GM21576 (cell line): ENCODE measurements around the gene CPNE5.
"Not testable (repeated sequence)": the region's sequence is repeated elsewhere in the genome, so short reads cannot be mapped to it uniquely, and the experiment has no call there.

ENCODE experiments used
- ATAC-seq: cut with Tn5 transposase; IDR thresholded peaks from one replicate; pipeline ENCODE4 v1.9.1; 2021; ENCODE audit warnings: mild to moderate bottlenecking, moderate library complexity; ENCODE audit not compliant: unreplicated experiment

Gene CPNE5

DNA sequence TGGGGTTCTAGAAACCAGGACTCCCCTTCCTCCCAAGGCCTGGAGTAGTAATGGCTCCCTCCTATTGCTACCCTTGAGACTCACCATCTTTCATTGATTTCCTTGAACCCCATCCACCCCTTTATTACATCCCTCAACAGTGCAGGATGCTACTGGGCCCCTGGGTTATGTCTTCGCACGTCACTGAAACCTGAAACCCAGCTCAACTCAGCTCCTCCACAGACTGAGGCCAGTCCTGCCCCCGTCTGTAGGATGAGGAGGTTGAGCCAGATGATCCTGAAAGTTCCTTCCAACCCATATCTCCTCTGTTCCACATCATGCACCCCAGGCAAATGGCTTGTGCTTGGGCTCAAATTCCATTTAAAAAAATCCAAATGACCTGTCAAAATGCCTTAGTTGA lies 21.4 kb downstream of the CPNE5 start:
- no peak for ATAC-seq

DNA sequence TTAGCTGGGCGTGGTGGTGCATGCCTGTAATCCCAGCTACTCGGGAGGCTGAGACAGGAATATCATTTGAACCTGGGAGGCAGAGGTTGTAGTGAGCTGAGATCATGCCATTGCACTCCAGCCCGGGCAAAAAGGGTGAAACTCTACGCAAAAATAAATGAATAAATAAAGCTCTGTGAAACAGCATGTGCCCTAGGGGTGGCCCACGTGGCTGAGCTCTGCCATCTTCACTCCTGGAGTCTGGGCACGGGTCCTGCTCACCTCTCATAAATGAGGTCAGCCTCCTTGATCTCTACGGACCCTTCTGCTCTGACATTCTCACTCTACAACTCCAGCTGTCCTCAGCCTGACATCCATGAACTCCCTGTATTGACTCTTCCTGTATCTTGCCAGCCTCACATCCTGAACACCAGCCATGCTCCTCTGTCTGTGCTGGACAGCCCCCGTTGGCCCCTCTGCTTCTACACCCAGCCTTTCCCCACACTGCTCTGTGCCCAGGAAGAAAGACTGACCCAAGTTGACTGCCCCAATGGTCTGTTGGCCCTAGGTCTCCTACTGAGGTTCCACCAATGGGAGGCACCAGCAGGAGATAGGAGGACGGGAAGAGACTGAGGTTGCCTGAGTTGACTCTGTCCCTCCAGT lies 21.9 kb downstream of the CPNE5 start:
- no peak for ATAC-seq

DNA sequence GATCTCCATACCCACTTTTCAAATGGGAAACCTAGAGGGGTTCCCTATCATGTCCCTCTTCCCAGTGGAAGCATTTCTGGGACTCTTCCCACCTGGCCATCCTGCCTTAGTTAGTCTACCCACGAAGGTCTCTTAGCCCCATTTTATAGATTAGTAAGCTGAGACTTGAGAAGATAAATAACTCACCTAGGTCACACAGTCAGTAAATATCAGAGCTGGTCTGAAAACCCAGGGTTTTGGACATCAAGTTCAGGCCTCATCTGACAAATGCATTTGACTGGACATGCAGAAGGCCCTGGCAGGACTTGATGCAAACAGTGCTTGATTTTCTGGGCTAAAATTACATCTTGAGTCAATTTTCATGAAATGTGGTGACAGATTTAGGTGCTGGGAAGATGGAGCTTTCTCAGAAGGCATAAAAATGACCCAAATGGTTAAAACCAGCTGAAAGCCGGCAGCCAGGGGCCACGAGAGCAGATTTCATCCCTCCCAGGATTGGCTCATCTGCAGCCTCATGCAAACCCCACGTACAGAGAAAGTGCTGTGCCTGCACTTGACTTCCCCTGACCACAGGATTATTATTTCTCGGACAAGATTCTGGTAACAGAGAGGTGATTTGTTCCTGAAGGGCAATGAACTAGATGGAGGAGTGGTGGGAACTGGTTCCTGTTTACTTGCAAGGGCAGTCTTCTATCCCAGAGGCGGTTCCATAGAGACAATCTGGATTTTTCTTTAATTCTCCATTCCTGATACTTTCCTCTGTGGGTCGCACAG lies 23.1 kb downstream of the CPNE5 start:
- ATAC-seq = no peak

GRCh38 chr6:36814249-36814648 lies 25.0 kb downstream of the CPNE5 start:
- no peak for ATAC-seq

DNA sequence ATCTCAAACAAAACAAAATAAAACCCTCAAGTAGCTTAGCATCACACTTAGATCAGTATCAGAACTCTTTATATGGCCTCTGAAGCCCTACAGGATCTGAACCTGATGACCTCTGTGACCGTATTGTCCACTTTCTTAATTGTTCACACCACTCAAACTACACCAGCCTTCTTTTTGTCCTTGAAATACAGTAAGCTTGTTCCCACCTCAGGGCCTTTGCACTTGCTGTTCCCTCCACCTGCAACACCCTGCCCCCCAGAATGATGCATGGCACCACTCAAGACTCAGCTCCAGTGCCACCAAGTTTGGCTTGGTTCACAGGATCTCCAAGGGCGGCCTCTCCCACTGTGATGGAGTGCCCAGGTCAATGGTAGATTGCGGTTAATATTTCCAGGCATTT lies 25.7 kb downstream of the CPNE5 start:
- ATAC-seq = no peak

- ATAC-seq = not testable (repeated sequence)
Measured at GRCh38 chr6:36813047-36813446, 26.2 kb downstream of the CPNE5 start.

GRCh38 chr6:36809941-36810803 lies 29.1 kb downstream of the CPNE5 start:
- no peak for ATAC-seq

DNA sequence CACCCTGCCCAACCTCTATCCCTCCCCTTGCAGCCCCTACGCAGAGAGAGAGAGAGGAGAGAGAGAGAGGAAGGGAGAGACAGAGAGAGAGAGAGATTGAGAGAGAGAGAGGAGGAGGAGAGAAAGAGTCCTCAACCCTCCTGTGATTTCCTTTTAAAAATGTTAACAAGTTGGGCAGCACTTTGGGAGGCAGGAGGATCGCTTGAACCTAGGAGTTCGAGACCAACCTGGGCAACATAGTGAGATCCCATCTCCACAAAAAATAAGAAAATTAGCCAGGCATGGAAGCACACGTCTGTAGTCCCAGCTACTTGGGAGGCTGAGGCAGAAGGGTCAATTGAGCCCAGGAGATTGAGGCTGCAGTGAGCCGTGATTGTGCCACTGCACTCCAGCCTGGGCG lies 30.1 kb downstream of the CPNE5 start:
- ATAC-seq = no peak

DNA sequence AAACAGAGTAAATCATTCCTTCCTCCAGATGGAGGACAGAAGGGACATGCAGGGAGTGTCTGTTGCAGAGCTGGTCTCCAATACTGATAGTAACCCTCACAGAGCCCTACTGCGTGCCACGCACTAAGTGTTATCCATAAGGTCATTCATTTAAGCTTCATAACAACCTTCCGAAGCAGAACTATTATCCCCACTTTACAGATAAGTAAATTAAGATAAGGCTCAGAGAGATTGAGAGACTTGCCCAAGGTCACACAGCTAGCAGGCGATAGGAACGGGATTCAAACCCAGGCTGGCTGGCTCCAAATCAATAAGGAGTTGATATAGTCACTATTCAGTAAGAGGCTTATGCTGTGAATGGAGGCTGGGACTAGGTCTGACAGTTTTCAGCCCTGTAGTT lies 30.6 kb downstream of the CPNE5 start:
- ATAC-seq = no peak

GRCh38 chr6:36807750-36808149 lies 31.5 kb downstream of the CPNE5 start:
- ATAC-seq = no peak

DNA sequence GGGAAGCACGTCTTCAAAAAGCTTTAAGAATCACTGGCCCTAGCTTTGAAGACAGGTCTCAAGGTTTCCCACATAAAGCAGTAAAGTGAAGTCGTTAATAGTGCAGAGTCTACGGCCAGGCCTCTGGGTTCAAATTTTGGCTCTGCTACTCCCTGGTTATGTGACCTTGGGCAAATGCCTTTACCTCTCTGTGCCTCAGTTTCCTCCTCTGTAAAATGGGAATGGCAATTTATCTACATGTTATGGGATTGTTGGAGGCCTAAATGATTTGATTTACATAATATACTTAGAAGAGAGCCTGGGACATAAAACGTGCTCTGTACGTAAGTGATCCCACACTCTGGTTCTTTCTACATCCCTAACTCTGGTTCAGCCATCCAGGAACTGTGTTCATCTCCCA lies 32.1 kb downstream of the CPNE5 start:
- no peak for ATAC-seq

GRCh38 chr6:36805917-36806316 lies 33.3 kb downstream of the CPNE5 start:
- ATAC-seq = no peak

GRCh38 chr6:36805096-36805797 lies 34.0 kb downstream of the CPNE5 start:
- ATAC-seq = no peak

DNA sequence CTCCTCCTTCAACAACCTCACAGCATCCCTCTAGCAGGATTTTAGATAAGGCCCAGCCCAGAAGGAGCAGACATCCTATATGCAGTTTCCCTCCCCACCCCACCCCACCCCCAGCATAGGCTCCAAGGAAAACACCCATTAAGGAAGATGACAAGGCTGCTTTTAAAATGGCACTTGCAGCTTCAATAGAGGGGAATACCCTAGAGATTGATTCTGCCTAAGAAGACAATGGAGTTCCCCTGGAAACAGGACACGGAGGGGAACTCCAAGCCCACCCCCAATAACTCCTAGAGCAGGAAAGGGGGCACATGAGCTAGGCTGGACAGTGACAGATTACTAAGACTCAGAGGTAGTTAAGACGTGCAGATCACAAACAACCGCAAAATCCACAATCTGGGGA lies 34.7 kb downstream of the CPNE5 start:
- ATAC-seq = no peak

- ATAC-seq = no peak
Measured at GRCh38 chr6:36803908-36804307, 35.3 kb downstream of the CPNE5 start.

DNA sequence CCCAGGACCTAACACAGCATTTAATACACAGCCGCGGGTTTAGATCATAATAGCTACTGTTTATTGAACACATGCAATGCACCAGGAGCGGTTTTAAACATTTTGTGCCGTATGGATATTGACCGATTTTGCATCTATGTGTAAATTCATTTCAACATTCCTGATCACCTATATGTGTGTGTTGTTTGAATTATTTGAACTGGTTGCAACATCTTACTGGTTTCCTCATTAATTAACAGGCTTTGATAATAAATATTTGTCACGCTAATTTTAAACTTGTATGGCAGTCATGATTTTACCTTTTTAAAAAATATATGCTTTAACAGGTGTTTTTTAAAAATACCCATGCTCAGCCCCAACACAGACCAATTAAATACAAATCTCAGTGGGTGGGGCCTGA lies 35.8 kb downstream of the CPNE5 start:
- ATAC-seq = no peak

GRCh38 chr6:36800223-36801076 lies 38.8 kb downstream of the CPNE5 start:
- no peak for ATAC-seq

- no peak for ATAC-seq
Measured at GRCh38 chr6:36798852-36799251, 40.4 kb downstream of the CPNE5 start.

- ATAC-seq = no peak
Measured at GRCh38 chr6:36797653-36798052, 41.6 kb downstream of the CPNE5 start.

- ATAC-seq = no peak
Measured at GRCh38 chr6:36797055-36797454, 42.2 kb downstream of the CPNE5 start.
